Left lung (tissue), 10 donors: ENCODE results near the gene LZIC. TPM values are rescaled to one million over a fixed set of nuclear protein-coding genes. Genes with fewer than 3 reads are reported as not detected.
A peak's percentile ranks its signal among the peaks of the same experiment; 100 is the strongest.

Experiments used
- ATAC-seq: fragments of 200-7000 bp; cut with Tn5 transposase; one replicate; pipeline ENCODE4 v1.9.1; 2020; ENCODE audit warnings: moderate library complexity
- DNase-seq, 4 donors: peaks; one replicate each; pipeline ENCODE4 v3.0.0-alpha.2; 2013 to 2020
- H3K27ac ChIP-seq, 2 donors: fragments of 200-600 bp; sonication (generic) in 1 of 2; one replicate each; pipeline versions ENCODE4 v1.5.0 to v1.8.0; 2020 to 2021
- H3K27me3 ChIP-seq, 2 donors: fragments of 200-600 bp; sonication (generic) in 1 of 2; one replicate each; pipeline versions ENCODE4 v1.5.0 to v1.8.0; 2020 to 2021
- H3K36me3 ChIP-seq, 2 donors: fragments of 200-600 bp; sonication (generic) in 1 of 2; one replicate each; pipeline versions ENCODE4 v1.5.0 to v1.8.0; 2020 to 2021
- H3K4me1 ChIP-seq, 2 donors: fragments of 200-600 bp; one replicate each; pipeline ENCODE4 v1.8.0; 2021
- H3K4me3 ChIP-seq, 2 donors: fragments of 200-600 bp; sonication (generic) in 1 of 2; one replicate each; pipeline versions ENCODE4 v1.5.0 to v1.8.0; 2020 to 2021; ENCODE audit warnings: mild to moderate bottlenecking in 1 of 2
- H3K9me3 ChIP-seq, 2 donors: fragments of 200-600 bp; sonication (generic) in 1 of 2; one replicate each; pipeline versions ENCODE4 v1.5.0 to v1.8.0; 2020 to 2021
- intact Hi-C, 2 donors: fragments of 100-400 bp; cut with DNase I; formaldehyde crosslinking; loops; one replicate each; pipeline versions ENCODE4 v1.11.2 to v1.14.2; 2022
- polyA plus RNA-seq, 6 donors: library from polyadenylated mRNA; unstranded; fragments of 120-200 nt; gene quantifications; one replicate each; pipeline ENCODE4 v1.2.1, GENCODE V29; 2013; ENCODE audit not compliant: insufficient read length in 6 of 6
- total RNA-seq, 2 donors: library from RNA; stranded (reverse); fragmentation: NEBNext Ultra II Directional; extraction: Animal tissue kit (Norgen Biotek cat#: 25700); gene quantifications; one replicate each; pipeline ENCODE4 v1.2.1, GENCODE V29; 2021
- TF ChIP-seq, protein P1 (sequence below), 2 donors: fragments of 200-600 bp; sonication (generic) in 1 of 2; IDR thresholded peaks; one replicate each; pipeline versions ENCODE4 v1.5.0 to v1.8.0; 2021; ENCODE audit warnings: antibody characterized with exemption in 2 of 2
- donor health status: DM: no; HTN: yes; CAD: no.
- donor health status: DM: no; HTN: no; CAD: no.

LZIC gene
- total and polyA plus RNA-seq, 8 donors = 26.6 to 72.8 (median 69.0) TPM

DNA sequence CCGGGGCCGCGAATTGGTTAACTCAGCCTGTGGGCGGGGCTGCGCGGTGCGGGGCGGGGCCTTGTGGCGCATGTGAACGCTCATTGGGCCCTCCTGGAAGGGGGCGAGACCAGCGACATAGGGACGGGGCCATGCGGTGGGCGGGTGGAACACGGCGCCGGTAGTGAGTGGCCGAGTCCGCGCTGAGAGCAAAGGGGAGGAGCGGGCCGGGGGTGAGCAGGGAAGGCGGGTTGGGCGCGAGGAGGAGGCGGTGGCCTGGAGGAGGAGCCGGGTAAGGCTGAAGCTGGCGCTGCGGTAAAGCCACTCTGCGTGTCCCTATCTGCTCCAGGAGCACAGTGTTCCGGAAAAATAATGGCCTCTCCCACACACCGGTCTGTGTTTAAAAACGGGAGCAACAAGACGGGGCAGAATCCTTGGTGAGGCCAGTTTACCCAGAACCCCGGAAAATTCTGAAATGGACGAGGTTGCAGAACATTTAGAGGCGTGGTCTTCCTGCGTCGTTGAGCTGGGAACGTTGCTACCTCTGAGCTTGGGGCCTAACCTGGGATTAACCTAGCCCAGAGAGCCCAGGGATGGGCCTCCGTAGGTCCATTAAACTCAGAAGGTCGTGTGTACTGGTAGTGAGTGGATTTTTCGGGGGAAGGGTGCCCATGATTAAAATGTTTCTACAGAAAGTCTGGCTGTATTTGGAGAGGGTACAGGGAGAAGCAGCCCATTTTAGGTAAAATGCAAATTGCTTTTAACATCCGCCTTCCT, 32.6 kb downstream of the LZIC start:
- peaks cover 13 to 31% of the 10 kb centered on the region in 2 donors for H3K4me1 ChIP-seq
- TF ChIP-seq, protein P1, sequence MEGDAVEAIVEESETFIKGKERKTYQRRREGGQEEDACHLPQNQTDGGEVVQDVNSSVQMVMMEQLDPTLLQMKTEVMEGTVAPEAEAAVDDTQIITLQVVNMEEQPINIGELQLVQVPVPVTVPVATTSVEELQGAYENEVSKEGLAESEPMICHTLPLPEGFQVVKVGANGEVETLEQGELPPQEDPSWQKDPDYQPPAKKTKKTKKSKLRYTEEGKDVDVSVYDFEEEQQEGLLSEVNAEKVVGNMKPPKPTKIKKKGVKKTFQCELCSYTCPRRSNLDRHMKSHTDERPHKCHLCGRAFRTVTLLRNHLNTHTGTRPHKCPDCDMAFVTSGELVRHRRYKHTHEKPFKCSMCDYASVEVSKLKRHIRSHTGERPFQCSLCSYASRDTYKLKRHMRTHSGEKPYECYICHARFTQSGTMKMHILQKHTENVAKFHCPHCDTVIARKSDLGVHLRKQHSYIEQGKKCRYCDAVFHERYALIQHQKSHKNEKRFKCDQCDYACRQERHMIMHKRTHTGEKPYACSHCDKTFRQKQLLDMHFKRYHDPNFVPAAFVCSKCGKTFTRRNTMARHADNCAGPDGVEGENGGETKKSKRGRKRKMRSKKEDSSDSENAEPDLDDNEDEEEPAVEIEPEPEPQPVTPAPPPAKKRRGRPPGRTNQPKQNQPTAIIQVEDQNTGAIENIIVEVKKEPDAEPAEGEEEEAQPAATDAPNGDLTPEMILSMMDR (IDR thresholded peaks at IDR 0.05) = no peak
- H3K27me3 ChIP-seq = no peaks in the 10 kb centered on the region
- intact Hi-C loops = no loop called here
- no peaks in the 10 kb centered on the region for H3K9me3 ChIP-seq
- H3K36me3 ChIP-seq = no peaks in the 10 kb centered on the region
- peak overlapping the region; percentile 35 to 59 for H3K4me3 ChIP-seq
- H3K27ac ChIP-seq = peak overlapping the region; percentile 93 to 94
- DNase-seq (peak; percentile 99 to 100 (median 100)), ATAC-seq (peak; percentile 96)

DNA sequence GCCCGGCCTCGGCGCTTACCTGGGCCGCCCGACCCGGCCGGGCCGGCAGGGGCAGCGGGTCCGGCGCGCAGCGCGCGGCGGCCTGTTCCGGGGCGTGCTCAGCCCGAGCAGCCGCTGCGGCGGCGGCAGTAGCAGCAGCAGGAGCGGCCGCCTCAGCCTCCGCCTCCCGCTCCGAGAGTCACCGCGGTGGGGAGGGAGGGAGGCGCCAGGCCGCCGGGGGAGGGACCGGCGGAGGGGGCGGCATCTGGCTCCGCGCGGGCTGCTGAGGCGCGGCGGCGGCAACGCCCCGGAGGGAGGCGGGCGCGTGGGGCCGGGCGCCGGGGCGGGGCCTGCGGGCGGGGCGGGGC, 33.1 kb downstream of the LZIC start, which contains the start of gene CTNNBIP1:
TSS of gene CTNNBIP1 (minus strand) at position 194 of the 347 bp plus-strand sequence. CDS start 38,205 bp downstream, outside the sequence.
- Histone ChIP-seq H3K36me3 (no peaks in the 10 kb centered on the region), H3K4me1 (peaks cover 13 to 31% of the 10 kb centered on the region in 2 donors), H3K27ac (peak within 1 kb of the TSS; percentile 93 to 94), H3K27me3 (no peaks in the 10 kb centered on the region), H3K9me3 (no peaks in the 10 kb centered on the region), H3K4me3 (peak within 1 kb of the TSS; percentile 72 to 73)
- ATAC-seq (no peak), DNase-seq (peak in 1 of 4 donors; percentile 99)
- TF ChIP-seq, protein P1 (IDR thresholded peaks at IDR 0.05) = no peak
- intact Hi-C loops = no loop called here

DNA sequence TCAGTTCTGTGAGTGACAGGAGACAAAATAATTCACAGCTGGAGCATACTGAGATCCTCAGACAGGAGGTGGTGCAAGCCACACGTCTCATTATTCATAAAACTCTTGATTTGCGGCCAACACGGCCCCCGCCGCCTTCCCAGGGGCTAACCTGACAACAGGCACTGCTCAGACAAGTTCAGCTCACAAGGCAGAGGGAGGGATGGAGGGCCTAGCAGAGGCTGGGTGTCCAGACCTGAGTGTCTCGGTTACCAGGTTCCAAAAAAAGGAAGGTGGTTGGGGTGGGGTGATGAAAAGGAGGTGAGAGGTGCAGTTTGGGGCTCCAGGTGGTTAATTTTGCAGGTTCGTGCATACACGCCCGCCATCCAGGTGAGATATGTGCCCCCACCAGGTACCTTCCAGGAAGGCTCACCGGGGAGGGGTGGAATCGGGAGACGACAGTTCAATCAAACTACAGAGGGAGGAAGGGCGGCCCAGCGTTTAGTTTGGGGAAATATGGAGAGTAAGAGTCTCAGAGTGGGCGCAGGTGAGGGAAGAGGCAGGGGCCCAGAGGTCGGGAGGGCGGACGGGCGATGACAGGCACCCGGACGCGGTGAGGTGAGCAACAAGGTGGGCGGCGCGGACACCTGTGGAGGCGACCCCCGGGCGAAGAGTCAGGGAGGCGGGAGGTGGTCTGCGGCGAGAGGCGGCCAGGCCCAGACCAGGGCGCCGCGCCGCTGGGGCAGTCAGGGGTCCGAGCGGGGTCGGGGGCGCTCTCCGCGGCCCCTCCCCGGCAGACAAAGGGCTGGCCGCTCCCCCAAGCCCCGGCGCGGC, 33.8 kb downstream of the LZIC start:
- DNase-seq = peak in 1 of 4 donors; percentile 51
- intact Hi-C loops = no loop called here
- no peak for ATAC-seq
- Histone ChIP-seq H3K4me3 (peak overlapping the region; percentile 72 to 73), H3K27me3 (no peaks in the 10 kb centered on the region), H3K4me1 (peaks cover 13 to 31% of the 10 kb centered on the region in 2 donors), H3K36me3 (no peaks in the 10 kb centered on the region), H3K9me3 (no peaks in the 10 kb centered on the region), H3K27ac (peak overlapping the region; percentile 48 to 75)
- TF ChIP-seq, protein P1 (IDR thresholded peaks at IDR 0.05) = no peak

DNA sequence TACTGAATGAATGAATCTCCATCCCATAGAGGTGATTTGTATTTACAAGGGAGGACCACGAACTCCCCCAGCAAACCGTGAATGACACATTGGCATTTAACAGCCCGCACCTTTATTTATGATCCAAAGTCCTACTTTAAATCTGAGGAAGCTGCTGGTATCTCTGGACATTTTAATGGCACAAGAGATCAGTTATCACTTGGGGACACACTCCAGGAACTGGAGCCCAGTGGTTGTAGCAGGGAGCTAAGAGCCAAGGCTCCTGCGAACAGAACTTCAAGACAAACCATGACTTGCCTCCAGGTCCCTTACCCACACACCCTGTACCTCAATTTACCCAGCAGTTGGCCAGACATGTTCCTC, 34.3 kb downstream of the LZIC start:
- DNase-seq (no peak), ATAC-seq (no peak)
- Histone ChIP-seq H3K9me3 (no peaks in the 10 kb centered on the region), H3K27me3 (no peaks in the 10 kb centered on the region), H3K4me1 (peaks cover 13 to 31% of the 10 kb centered on the region in 2 donors), H3K36me3 (no peaks in the 10 kb centered on the region), H3K4me3 (peak overlapping the region; percentile 72 to 73), H3K27ac (peak overlapping the region; percentile 15 to 75)
- TF ChIP-seq, protein P1 (IDR thresholded peaks at IDR 0.05) = no peak
- intact Hi-C loops = no loop called here

DNA sequence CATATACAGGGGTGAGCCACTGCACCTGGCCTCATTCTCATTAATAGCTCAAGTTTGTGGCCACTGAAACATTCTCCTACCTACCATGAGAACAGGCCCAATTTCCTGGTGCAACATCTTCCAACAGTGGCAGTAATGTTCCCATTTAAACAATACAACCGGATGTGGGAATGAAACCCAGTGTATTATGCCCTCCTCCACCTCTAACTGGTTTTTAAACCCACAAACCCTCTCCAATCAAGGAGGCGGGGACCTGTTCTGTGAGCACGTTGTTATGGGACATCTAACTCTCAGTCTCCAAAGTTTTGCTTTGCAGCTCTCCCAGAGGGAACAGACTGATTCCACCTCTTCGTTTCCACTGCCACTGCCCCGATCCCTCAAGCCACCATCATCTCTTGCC, 35.8 kb downstream of the LZIC start:
- no peaks in the 10 kb centered on the region for H3K36me3 ChIP-seq
- TF ChIP-seq, protein P1 (IDR thresholded peaks at IDR 0.05) = no peak
- peaks cover 13 to 35% of the 10 kb centered on the region in 2 donors for H3K4me1 ChIP-seq
- H3K27me3 ChIP-seq = no peaks in the 10 kb centered on the region
- H3K27ac ChIP-seq = no peak overlapping the region
- intact Hi-C loops = no loop called here
- DNase-seq = no peak
- no peak for ATAC-seq
- no peaks in the 10 kb centered on the region for H3K9me3 ChIP-seq
- H3K4me3 ChIP-seq = no peak overlapping the region
